HepG2 (cell line): ENCODE measurements around the gene C1orf35. TPM values are rescaled to one million over a fixed set of nuclear protein-coding genes. Genes with fewer than 3 reads are reported as not detected.

Experiments
- ATAC-seq: fragments of 200-7000 bp; cut with Tn5 transposase; 3 replicates; pipeline ENCODE4 v1.9.1; 2020; ENCODE audit warnings: mild to moderate bottlenecking, moderate library complexity
- BruUV-seq: library from RNA; stranded (reverse); fragments of 400-500 nt; replicated peaks from 2 replicates; lab custom pipeline; 2021; lab: Mats Ljungman, UMichigan
- CTCF ChIA-PET: fragments of 300-600 bp; formaldehyde crosslinking; extraction: SDS; loops from one replicate; lab custom pipeline; 2021; ENCODE audit warnings: low total read pairs, inconsistent platforms, low intra/inter-chr PET ratio; lab: Yijun Ruan, JAX
- POLR2A ChIA-PET: fragments of 350-600 bp; sonication (Branson Sonifier 250); formaldehyde crosslinking; loops from one replicate; lab custom pipeline; 2020; ENCODE audit warnings: antibody characterized with exemption, inconsistent platforms; lab: Yijun Ruan, JAX
- DNase-seq: peaks from one replicate; pipeline ENCODE4 v3.0.0-alpha.2; 2015; ENCODE audit warnings: low spot score
- FAIRE-seq: peaks from 3 replicates; lab custom pipeline; 2011; peaks lifted over from hg19 to GRCh38; lab: Jason Lieb, UNC
- H2AFZ ChIP-seq: one replicate; pipeline ENCODE4 v1.6.1; 2011; ENCODE audit warnings: low read length, inconsistent platforms
- H3K27ac ChIP-seq: fragments of 300-600 bp; 3 replicates; pipeline ENCODE4 v1.8.0; 2011; ENCODE audit warnings: mixed run types, mild to moderate bottlenecking, mixed read lengths, low read length, inconsistent platforms; ENCODE audit not compliant: insufficient read depth; ENCODE audit errors: extremely low read length
- H3K27me3 ChIP-seq, 2 experiments: fragments of 200-600 bp in 1 of 2; 2 replicates in 1 of 2; 3 replicates in 1 of 2; pipeline versions ENCODE4 v1.6.0 to v1.8.0; 2011; ENCODE audit warnings: low read length in 2 of 2, mild to moderate bottlenecking in 2 of 2, moderate library complexity in 2 of 2, inconsistent platforms in 1 of 2; ENCODE audit not compliant: insufficient read depth in 2 of 2, control insufficient read depth in 1 of 2
- H3K36me3 ChIP-seq, 2 experiments: fragments of 200-600 bp in 1 of 2; replicated peaks in 1 of 2; 2 replicates in 1 of 2; 3 replicates in 1 of 2; pipeline versions ENCODE4 v1.5.1 to v1.8.0; 2011; ENCODE audit warnings: low read length in 2 of 2, inconsistent platforms in 1 of 2; ENCODE audit not compliant: insufficient read depth in 2 of 2, control insufficient read depth in 1 of 2
- H3K4me1 ChIP-seq: 2 replicates; pipeline ENCODE4 v1.5.1; 2012; ENCODE audit warnings: low read length, inconsistent platforms; ENCODE audit not compliant: insufficient read depth
- H3K4me2 ChIP-seq: 2 replicates; pipeline ENCODE4 v1.6.0; 2011; ENCODE audit warnings: low read depth, low read length, inconsistent platforms
- H3K4me3 ChIP-seq, 3 experiments: fragments of 200-600 bp in 1 of 3; sonication (generic), shearing (Covaris generic) in 1 of 3; replicated peaks in 1 of 3; 2 replicates each; pipeline ENCODE4 v1.5.1; 2011 to 2016; ENCODE audit warnings: low read length in 3 of 3, inconsistent platforms in 2 of 3, low read depth in 2 of 3, mild to moderate bottlenecking in 2 of 3, control low read depth in 1 of 3, mixed read lengths in 1 of 3; ENCODE audit not compliant: insufficient read depth in 1 of 3
- H3K79me2 ChIP-seq: one replicate; pipeline ENCODE4 v1.6.1; 2011; ENCODE audit warnings: low read length, inconsistent platforms; ENCODE audit not compliant: insufficient read depth
- H3K9ac ChIP-seq: 2 replicates; pipeline ENCODE4 v1.6.0; 2011; ENCODE audit warnings: mild to moderate bottlenecking, low read depth, low read length, inconsistent platforms; ENCODE audit not compliant: insufficient read depth
- H3K9me3 ChIP-seq: 2 replicates; pipeline ENCODE4 v1.5.1; 2012; ENCODE audit warnings: mild to moderate bottlenecking, low read length
- H4K20me1 ChIP-seq: 2 replicates; pipeline ENCODE4 v1.6.0; 2011; ENCODE audit warnings: inconsistent platforms, mild to moderate bottlenecking, low read length, moderate library complexity; ENCODE audit not compliant: insufficient read depth
- UBTF ChIP-seq: sonication (generic); formaldehyde crosslinking; IDR thresholded peaks from 2 replicates; pipeline ENCODE4 v1.4.0; 2020; ENCODE audit warnings: mild to moderate bottlenecking, missing genetic modification reagents
- ZNF225 ChIP-seq: sonication (generic); formaldehyde crosslinking; IDR thresholded peaks from 2 replicates; pipeline ENCODE4 v1.4.0; 2020; ENCODE audit warnings: mild to moderate bottlenecking, missing genetic modification reagents
- WGBS: methylation state at CpG from one replicate; pipeline ENCODE4 v1.1.6; 2017; ENCODE audit warnings: low lambda C conversion rate; 5-methylcytosine and 5-hydroxymethylcytosine counted together
- in situ Hi-C: cut with HindIII; loops from 2 replicates; pipeline ENCODE4 v1.10.0; 2017; ENCODE audit warnings: low pct_unique_long_range_greater_than_20kb; ENCODE audit not compliant: extremely low pct_ligation_motif_present
- intact Hi-C: fragments of 100-400 bp; cut with micrococcal nuclease; formaldehyde crosslinking; loops from one replicate; pipeline ENCODE4 v1.10.0; 2022; ENCODE audit not compliant: unreplicated experiment
- polyA plus RNA-seq, 8 experiments: library from polyadenylated mRNA; depleted of rRNA in 3 of 8; stranded (reverse) in 7 of 8; unstranded in 1 of 8; fragments of >200 nt; fragmentation: Illumina TruSeq in 4 of 8; extraction: Trizol in 4 of 8; gene quantifications; 2 replicates each; pipeline versions ENCODE4 v1.2.1 to v1.2.3, GENCODE V29; 2011 to 2016; ENCODE audit warnings: low read depth in 4 of 8, missing spikeins in 1 of 8, mixed read lengths in 1 of 8; ENCODE audit not compliant: insufficient read depth in 1 of 8
- total RNA-seq, 5 experiments: library from RNA; depleted of rRNA; stranded (reverse); fragments of >200 nt; fragmentation: Illumina TruSeq; extraction: Trizol; gene quantifications; 2 replicates each; pipeline ENCODE4 v1.2.3, GENCODE V29; 2016; ENCODE audit warnings: low read depth in 1 of 5

Gene C1orf35
- total and polyA plus RNA-seq, 2 of the 13 experiments (the other 11 are each of a cell fraction or from before 2014, with no cell fraction given), result 8.1 to 19.3 TPM

GRCh38 chr1:228093050-228093906, 9.8 kb downstream of the C1orf35 start:
- POLR2A ChIA-PET, result interaction anchor here (0.8 to 1.8 kb wide), 2 partner anchors 9 to 10 kb away, joined by 4 to 7 read pairs; partner anchors contain the start of gene ARF1
- H3K4me2 ChIP-seq, result no peak overlapping the region

More at GRCh38 chr1:228093050-228093906, 9.8 kb downstream of the C1orf35 start:
- intact Hi-C loops, result no loop called here
- H3K79me2 ChIP-seq, result peaks cover 97% of the 10 kb centered on the region
- H3K4me1 ChIP-seq, result peaks cover 31% of the 10 kb centered on the region
- DNase-seq, result no peak
- peaks cover 26% of the 10 kb centered on the region for H3K9me3 ChIP-seq
- no peak overlapping the region for H3K4me3 ChIP-seq
- no peaks in the 10 kb centered on the region for H3K27me3 ChIP-seq
- BruUV-seq, result no TSS peak
- no peak for ATAC-seq
- H3K27ac ChIP-seq, result no peak overlapping the region
- in situ Hi-C loops, result no loop called here
- no peak for FAIRE-seq
- CTCF ChIA-PET, result no interaction called here
- peaks cover 19 to 75% of the 10 kb centered on the region in 2 experiments; a peak in 4 of 5 replicates for H3K36me3 ChIP-seq
- H4K20me1 ChIP-seq, result peaks cover 100% of the 10 kb centered on the region
- WGBS, result 97% methylated on average over 18 of the region's 20 CpGs
- H2AFZ ChIP-seq, result no peak overlapping the region
- no peak overlapping the region for H3K9ac ChIP-seq
- TF ChIP-seq ZNF225, result no peak
- TF ChIP-seq UBTF (CRISPR knock-in tag), result 0 out of 2 replicates have a peak, but pooled peaks have one; percentile 9
